Coronary artery (tissue), 2 donors: ENCODE data around the gene LTF.
"Not testable (repeated sequence)": the region's sequence is repeated elsewhere in the genome, so short reads cannot be mapped to it uniquely, and the experiment has no call there.

Source experiments
- DNase-seq: peaks from one replicate; pipeline ENCODE4 v3.0.0-alpha.2; 2017; ENCODE audit warnings: low spot score
- H3K27ac ChIP-seq, 2 donors: fragments of 200-600 bp; sonication (generic); one replicate each; pipeline ENCODE4 v1.5.1; 2016 to 2019
- H3K4me3 ChIP-seq: fragments of 200-600 bp; sonication (generic); 2 replicates; pipeline ENCODE4 v1.5.1; 2016; ENCODE audit warnings: mild to moderate bottlenecking, moderate library complexity
- CTCF ChIP-seq: fragments of 200-600 bp; sonication (generic); IDR thresholded peaks from one replicate; pipeline ENCODE4 v1.5.1; 2019; ENCODE audit warnings: antibody characterized with exemption

Gene LTF

GRCh38 chr3:46409739-46410489, 54.8 kb downstream of the LTF start:
- DNase-seq, result peak; percentile 38
- Histone ChIP-seq H3K4me3 (no peak overlapping the region), H3K27ac (no peak overlapping the region)

GRCh38 chr3:46408853-46409252, 55.9 kb downstream of the LTF start:
- Histone ChIP-seq H3K27ac (no peak overlapping the region), H3K4me3 (no peak overlapping the region)
- peak; percentile 35 for DNase-seq
- no peak for TF ChIP-seq CTCF

More at GRCh38 chr3:46409739-46410489, 54.8 kb downstream of the LTF start:
- TF ChIP-seq CTCF, result no peak

- H3K4me3 ChIP-seq, result peak overlapping the region; percentile 62
- DNase-seq, result peak; percentile 50
- TF ChIP-seq CTCF, result no peak
- peak overlapping the region in 1 of 2 donors; percentile 85 for H3K27ac ChIP-seq
These were observed 56.7 kb downstream of the LTF start for GRCh38 chr3:46407970-46408369.

DNA sequence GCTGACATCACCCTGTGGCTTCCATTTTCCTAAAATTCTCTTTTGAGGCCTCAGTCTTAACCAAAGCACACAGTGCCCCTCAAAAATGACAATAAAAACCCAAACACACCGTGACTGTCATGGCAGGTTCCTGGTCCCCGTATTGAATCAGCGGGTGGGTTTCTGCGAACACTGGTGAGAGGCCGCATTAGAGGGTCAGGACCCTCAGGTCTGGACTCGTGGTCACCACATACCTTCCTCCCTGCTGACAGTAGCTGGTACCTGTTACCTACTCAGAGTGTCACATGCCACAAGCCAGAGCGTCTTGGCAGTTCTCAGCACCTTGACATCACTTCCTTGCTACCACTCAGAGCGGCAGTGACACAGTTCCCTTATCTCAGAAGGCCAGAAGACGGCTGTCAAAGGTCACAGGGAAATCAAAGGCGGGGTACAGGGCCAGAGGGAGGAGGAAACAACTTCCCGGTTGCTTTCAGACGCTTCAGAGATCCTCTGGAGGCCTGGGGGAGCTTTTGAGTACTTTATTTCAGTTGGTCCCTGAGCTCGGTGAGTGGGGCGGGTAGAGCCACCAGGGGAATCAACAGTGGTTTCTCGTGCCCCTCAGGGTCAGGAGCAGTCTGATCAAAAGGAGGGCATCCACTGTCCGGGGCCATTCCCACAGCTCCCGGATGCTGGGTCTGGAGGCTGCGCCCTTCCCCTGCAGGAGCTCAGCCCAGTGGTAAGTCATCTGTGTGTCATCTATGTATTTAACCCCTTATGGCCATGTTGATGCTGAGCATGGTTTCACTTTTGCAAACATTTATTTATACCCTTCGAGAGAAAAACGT, 57.7 kb downstream of the LTF start, which contains the start of the genes CCR5AS and CCRL2:
Gene CCR5AS (minus strand): TSS at position 279 of the 824 bp plus-strand sequence.
Gene CCRL2 (plus strand): TSS at position 472 of the 824 bp plus-strand sequence. CDS start 821 bp downstream, outside the sequence.
- peak within 1 kb of the TSS; percentile 62 for H3K4me3 ChIP-seq
- no peak for TF ChIP-seq CTCF
- peak within 1 kb of the TSS; percentile 32 to 85 for H3K27ac ChIP-seq
- DNase-seq, result no peak

- TF ChIP-seq CTCF, result no peak
- H3K4me3 ChIP-seq, result peak overlapping the region; percentile 62
- peak overlapping the region; percentile 32 to 85 for H3K27ac ChIP-seq
- DNase-seq, result no peak
These were observed 58.3 kb downstream of the LTF start for GRCh38 chr3:46406443-46406787.

DNA sequence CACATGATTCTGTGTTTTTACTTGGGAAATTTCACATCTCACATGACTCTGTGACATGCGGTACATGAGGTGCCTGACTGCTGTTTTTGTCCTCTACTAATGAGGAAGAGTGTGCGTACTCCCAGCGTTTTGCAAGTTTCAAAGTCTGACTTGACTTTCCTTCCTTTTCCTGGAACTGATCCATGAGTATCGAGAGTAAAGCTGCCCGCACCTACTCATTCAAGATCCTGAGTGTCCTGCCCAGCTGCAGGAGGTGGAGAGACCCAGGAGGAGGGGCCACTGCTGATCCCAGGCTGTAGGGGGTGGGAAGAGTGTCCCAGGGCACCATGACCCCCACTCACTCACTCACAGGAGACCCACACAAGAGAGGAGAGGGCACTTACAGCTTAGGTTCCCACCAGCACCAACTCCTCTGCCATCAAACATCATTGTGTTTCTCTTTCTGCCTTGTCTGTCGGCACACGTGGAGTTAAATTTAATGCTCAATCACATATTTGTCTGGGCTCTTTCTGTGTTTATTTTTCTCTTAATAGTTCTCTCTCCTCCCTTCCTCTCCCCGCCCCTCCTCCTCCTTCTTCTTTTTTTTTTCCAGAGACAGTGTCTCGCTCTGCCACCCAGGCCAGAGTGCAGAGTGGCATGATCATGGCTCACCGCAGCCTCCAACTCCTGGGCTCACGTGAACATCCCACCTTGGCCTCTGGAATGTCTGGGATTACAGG, 59.2 kb downstream of the LTF start:
- no peak for TF ChIP-seq CTCF
- Histone ChIP-seq H3K27ac (peak overlapping the region; percentile 32 to 85), H3K4me3 (peak overlapping the region; percentile 47)
- DNase-seq, result no peak

DNA sequence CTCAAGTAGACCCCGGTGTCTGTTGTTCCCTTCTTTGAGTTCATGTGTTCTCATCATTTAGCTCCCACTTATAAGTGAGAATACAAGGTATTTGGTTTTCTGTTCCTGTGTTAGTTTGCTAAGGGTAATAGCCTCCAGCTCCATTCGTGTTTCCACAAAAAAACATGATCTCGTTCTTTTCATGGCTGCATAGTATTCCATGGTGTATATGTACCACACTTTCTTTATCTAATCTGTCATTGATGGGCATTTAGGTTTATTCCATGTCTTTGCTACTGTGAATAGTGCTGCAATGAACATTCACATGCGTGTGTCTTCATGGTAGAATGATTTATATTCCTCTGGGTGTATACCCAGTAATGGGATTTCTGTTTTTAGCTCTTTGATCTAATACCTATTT, 61.8 kb downstream of the LTF start:
- not testable (repeated sequence) for H3K4me3 ChIP-seq, DNase-seq, H3K27ac ChIP-seq
